Right lobe of liver (tissue), 4 donors: ENCODE results near the gene DDX54.

Experiments used
- POLR2A ChIP-seq: fragments of 450-650 bp; IDR thresholded peaks from one replicate; pipeline ENCODE4 v1.6.1; 2017; ENCODE audit warnings: antibody characterized with exemption, mild to moderate bottlenecking
- TF ChIP-seq, protein P1 (sequence below), 4 donors: fragments of 200-600 bp in 3 of 4; fragments of 450-650 bp in 1 of 4; IDR thresholded peaks; one replicate each; pipeline versions ENCODE4 v1.5.1 to v1.8.0; 2016 to 2022; ENCODE audit warnings: antibody characterized with exemption in 4 of 4, mild to moderate bottlenecking in 2 of 4
- donor health status: DM: no; HTN: no; CAD: no.
- donor health status: DM: no; HTN: no; CAD: no.
- donor health status: DM: no; HTN: yes; CAD: no.

DNA sequence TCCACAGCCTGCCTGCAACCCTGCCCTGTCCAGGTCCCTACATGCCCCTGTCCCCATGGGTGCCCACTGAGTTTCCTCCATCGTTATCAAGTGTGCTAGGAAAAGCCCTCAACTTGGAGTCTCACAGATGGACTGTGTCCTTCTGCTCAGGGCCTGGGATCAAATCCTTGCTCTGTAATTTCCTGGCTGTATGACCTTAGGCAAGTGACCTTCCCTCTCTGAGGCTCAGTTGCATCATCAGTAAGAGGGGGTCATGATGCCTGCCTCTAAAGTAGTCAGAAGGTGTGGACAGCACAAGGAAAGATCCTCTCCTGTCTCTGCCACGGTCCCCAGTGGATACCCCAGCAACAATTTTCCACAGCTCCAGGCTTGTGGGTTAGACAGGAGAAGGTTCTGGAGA, 71.9 kb downstream of the DDX54 start:
- TF ChIP-seq, protein P1, sequence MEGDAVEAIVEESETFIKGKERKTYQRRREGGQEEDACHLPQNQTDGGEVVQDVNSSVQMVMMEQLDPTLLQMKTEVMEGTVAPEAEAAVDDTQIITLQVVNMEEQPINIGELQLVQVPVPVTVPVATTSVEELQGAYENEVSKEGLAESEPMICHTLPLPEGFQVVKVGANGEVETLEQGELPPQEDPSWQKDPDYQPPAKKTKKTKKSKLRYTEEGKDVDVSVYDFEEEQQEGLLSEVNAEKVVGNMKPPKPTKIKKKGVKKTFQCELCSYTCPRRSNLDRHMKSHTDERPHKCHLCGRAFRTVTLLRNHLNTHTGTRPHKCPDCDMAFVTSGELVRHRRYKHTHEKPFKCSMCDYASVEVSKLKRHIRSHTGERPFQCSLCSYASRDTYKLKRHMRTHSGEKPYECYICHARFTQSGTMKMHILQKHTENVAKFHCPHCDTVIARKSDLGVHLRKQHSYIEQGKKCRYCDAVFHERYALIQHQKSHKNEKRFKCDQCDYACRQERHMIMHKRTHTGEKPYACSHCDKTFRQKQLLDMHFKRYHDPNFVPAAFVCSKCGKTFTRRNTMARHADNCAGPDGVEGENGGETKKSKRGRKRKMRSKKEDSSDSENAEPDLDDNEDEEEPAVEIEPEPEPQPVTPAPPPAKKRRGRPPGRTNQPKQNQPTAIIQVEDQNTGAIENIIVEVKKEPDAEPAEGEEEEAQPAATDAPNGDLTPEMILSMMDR (IDR thresholded peaks at IDR 0.05): no peak
- TF ChIP-seq POLR2A: no peak
